Measurements from ENCODE around the gene ELF4. TPM values are rescaled to one million over a fixed set of nuclear protein-coding genes. Genes with fewer than 3 reads are reported as not detected.
A peak's percentile ranks its signal among the peaks of the same experiment; 100 is the strongest.

The ELF4 gene
- total RNA-seq, 4 donors from 2014 or later: 20.1 to 56.1 (median 44.2) TPM

DNA sequence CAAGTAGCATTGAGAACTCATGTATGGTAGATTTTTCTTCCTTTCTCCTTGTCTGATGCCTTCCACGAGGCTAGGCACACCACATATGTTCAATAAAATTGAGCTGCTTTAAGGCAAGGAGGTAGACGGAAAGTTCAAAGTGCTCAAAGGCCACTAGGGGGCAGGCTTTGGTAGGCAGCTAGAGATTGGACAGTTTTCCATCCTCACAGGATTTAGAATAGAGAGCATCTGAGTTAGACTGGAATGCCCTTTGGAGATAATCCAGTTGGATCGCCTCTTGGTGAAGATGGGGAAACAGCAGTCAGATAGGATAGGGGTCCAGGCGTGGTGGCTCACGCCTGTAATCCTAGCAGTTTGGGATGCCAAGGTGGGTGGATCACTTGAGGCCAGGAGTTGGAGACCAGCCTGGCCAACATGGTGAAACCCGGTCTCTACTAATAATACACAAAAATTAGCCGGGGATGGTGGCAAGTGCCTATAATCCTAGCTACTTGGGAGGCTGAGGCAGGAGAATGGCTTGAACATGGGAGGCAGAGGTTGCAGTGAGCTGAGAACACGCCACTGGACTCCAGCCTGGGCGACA lies 30.4 kb downstream of the ELF4 start:
- WGBS, 2 donors (ENCODE audit: low coverage in 1 of 2): 28 to 44% methylated on average over 2 to 9 of the region's 9 CpGs
- Histone ChIP-seq H3K4me3 (no peak overlapping the region), H3K27ac (no peak overlapping the region), H3K27me3 (no peaks in the 10 kb centered on the region), H3K36me3 (no peaks in the 10 kb centered on the region), H3K4me1 (peaks cover under 1 to 16% (median 5%) of the 10 kb centered on the region in 4 donors), H3K9me3 (no peaks in the 10 kb centered on the region)
- TF ChIP-seq CTCF (IDR thresholded peaks at IDR 0.05): peak; percentile 59 to 71 (median 63)
- TF ChIP-seq EP300 (IDR thresholded peaks at IDR 0.05; ENCODE audit: low read depth): no peak
- TF ChIP-seq POLR2AphosphoS5 (IDR thresholded peaks at IDR 0.05): no peak
- intact Hi-C loops (cut with DNase I; ENCODE audit: low total_unique reads) (loop anchor here (5.0 kb wide), 1 partner anchor 112 kb away; no protein-coding TSS in a partner anchor), in situ Hi-C loops (cut with MboI; ENCODE audit: low pct_ligation_motif_present in 1 of 4, low pct_unique_long_range_greater_than_20kb in 1 of 4, low sequenced_read_pairs in 3 of 4) (loop anchor here in 2 of 4 donors (10.0 to 25.0 kb wide), 2 partner anchors 107 to 115 kb away; no protein-coding TSS in a partner anchor)
- DNase-seq: peak; percentile 67

- H3K9me3 ChIP-seq: no peaks in the 10 kb centered on the region
- in situ Hi-C loops (cut with MboI; ENCODE audit: low pct_ligation_motif_present in 1 of 4, low pct_unique_long_range_greater_than_20kb in 1 of 4, low sequenced_read_pairs in 3 of 4): loop anchor here in 2 of 4 donors (10.0 to 25.0 kb wide), 2 partner anchors 112 to 119 kb away; no protein-coding TSS in a partner anchor
- intact Hi-C loops (cut with DNase I; ENCODE audit: low total_unique reads): no loop called here
- TF ChIP-seq EP300 (IDR thresholded peaks at IDR 0.05; ENCODE audit: low read depth) (no peak), POLR2AphosphoS5 (IDR thresholded peaks at IDR 0.05) (no peak), CTCF (IDR thresholded peaks at IDR 0.05) (no peak), POLR2A (IDR thresholded peaks at IDR 0.05) (no peak)
- H3K27me3 ChIP-seq: no peaks in the 10 kb centered on the region
- no peaks in the 10 kb centered on the region for H3K36me3 ChIP-seq
- H3K4me1 ChIP-seq: peaks cover 0 to 13% (median 8%) of the 10 kb centered on the region in 4 donors
- 77% methylated on average over 4 of the region's 4 CpGs; no CpG with 5 or more reads in 1 of the 2 donors for WGBS, 2 donors (ENCODE audit: low coverage in 1 of 2)
- no peak overlapping the region for H3K4me3 ChIP-seq
- no peak overlapping the region for H3K27ac ChIP-seq
- no peak for DNase-seq
These were observed 34.5 kb downstream of the ELF4 start for GRCh38 chrX:130075777-130076176.

DNA sequence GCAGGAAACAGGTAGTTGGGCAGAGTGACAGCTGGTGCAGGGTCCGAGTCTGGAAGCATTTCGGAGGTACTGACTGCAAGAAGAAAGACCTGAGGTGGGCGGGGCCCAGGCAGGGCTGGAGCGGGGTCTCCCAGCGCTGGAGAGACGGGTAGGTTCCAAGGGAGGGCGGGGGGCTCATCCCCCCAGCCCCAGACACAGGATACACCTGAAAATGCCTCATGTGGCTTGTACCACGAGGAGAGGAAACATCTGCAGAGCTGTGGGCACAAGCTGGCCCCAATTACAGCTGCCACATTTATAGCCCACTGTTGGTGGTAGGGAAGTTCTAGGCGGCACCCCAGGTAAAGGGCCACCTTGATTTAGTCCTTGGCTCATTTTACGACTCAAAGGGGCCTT lies 38.0 kb downstream of the ELF4 start:
- H3K9me3 ChIP-seq: no peaks in the 10 kb centered on the region
- H3K27me3 ChIP-seq: no peaks in the 10 kb centered on the region
- H3K4me1 ChIP-seq: peaks cover 0 to 13% (median 8%) of the 10 kb centered on the region in 4 donors
- peaks cover 0 to 14% (median 3%) of the 10 kb centered on the region in 4 donors for H3K36me3 ChIP-seq
- in situ Hi-C loops (cut with MboI; ENCODE audit: low pct_ligation_motif_present in 1 of 4, low pct_unique_long_range_greater_than_20kb in 1 of 4, low sequenced_read_pairs in 3 of 4): loop anchor here in 3 of 4 donors (10.0 to 25.0 kb wide), 4 partner anchors 115 to 485 kb away; no protein-coding TSS in a partner anchor
- no peak for DNase-seq
- peak overlapping the region; percentile 50 to 69 (median 62) for H3K27ac ChIP-seq
- TF ChIP-seq CTCF (IDR thresholded peaks at IDR 0.05) (no peak), EP300 (IDR thresholded peaks at IDR 0.05; ENCODE audit: low read depth) (no peak), POLR2AphosphoS5 (IDR thresholded peaks at IDR 0.05) (no peak), POLR2A (IDR thresholded peaks at IDR 0.05) (no peak)
- 49% methylated on average over 10 of the region's 10 CpGs; no CpG with 5 or more reads in 1 of the 2 donors for WGBS, 2 donors (ENCODE audit: low coverage in 1 of 2)
- intact Hi-C loops (cut with DNase I; ENCODE audit: low total_unique reads): no loop called here
- no peak overlapping the region for H3K4me3 ChIP-seq

DNA sequence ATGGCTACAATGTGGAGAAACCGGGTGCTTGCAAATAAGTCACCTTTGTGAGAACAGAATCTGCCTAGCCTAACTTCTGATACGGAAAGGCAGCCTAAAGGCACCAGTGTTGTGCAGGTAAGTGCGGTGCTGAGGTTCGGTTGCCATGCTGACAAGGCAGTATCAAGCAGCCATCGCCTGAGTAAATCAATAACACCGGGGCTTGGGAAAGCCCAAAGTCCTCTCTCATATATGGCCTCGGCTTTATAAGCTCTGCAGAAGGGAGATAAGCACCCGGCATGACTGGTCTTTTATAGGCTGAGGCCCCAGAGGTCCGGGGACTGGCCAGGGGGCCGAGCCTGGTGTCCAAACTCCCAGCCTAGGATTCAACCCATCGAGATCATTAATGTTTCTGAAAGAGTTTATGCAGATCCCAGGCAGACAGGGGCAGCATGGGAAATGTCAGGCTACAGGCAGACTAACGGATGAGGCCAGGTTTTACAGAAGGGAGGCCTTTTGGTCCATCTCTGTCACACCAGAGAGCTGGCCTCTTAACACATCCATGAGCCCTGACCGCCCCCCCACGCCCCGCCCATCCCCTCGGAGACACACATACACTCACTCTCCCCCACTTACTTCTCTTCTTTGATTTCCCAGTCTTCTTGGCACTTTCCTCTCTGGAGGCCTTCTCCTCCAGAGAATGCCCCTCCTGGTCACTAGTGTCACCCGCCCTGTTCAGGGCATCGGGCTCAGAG lies 38.5 kb downstream of the ELF4 start:
- in situ Hi-C loops (cut with MboI; ENCODE audit: low pct_ligation_motif_present in 1 of 4, low pct_unique_long_range_greater_than_20kb in 1 of 4, low sequenced_read_pairs in 3 of 4): loop anchor here in 3 of 4 donors (10.0 to 25.0 kb wide), 4 partner anchors 116 to 484 kb away; no protein-coding TSS in a partner anchor
- WGBS, 2 donors (ENCODE audit: low coverage in 1 of 2): 48% methylated on average over 18 of the region's 18 CpGs; no CpG with 5 or more reads in 1 of the 2 donors
- Histone ChIP-seq H3K4me1 (peaks cover 0 to 13% (median 8%) of the 10 kb centered on the region in 4 donors), H3K36me3 (peaks cover 0 to 19% (median 3%) of the 10 kb centered on the region in 4 donors), H3K27ac (peak overlapping the region; percentile 50 to 69 (median 62)), H3K4me3 (no peak overlapping the region), H3K9me3 (no peaks in the 10 kb centered on the region), H3K27me3 (no peaks in the 10 kb centered on the region)
- TF ChIP-seq CTCF (IDR thresholded peaks at IDR 0.05) (no peak), POLR2A (IDR thresholded peaks at IDR 0.05) (no peak), EP300 (IDR thresholded peaks at IDR 0.05; ENCODE audit: low read depth) (no peak), POLR2AphosphoS5 (IDR thresholded peaks at IDR 0.05) (no peak)
- intact Hi-C loops (cut with DNase I; ENCODE audit: low total_unique reads): no loop called here
- peak; percentile 70 for DNase-seq

Data from transverse colon (tissue), 4 donors.